Raji (cell line): ENCODE measurements around the gene NDUFB10.

ENCODE experiments used
- POLR2A ChIP-seq: IDR thresholded peaks from 2 replicates; pipeline ENCODE4 v1.6.1; 2011; ENCODE audit warnings: low read depth, low read length, control low read depth; ENCODE audit not compliant: insufficient read depth

Gene NDUFB10

DNA sequence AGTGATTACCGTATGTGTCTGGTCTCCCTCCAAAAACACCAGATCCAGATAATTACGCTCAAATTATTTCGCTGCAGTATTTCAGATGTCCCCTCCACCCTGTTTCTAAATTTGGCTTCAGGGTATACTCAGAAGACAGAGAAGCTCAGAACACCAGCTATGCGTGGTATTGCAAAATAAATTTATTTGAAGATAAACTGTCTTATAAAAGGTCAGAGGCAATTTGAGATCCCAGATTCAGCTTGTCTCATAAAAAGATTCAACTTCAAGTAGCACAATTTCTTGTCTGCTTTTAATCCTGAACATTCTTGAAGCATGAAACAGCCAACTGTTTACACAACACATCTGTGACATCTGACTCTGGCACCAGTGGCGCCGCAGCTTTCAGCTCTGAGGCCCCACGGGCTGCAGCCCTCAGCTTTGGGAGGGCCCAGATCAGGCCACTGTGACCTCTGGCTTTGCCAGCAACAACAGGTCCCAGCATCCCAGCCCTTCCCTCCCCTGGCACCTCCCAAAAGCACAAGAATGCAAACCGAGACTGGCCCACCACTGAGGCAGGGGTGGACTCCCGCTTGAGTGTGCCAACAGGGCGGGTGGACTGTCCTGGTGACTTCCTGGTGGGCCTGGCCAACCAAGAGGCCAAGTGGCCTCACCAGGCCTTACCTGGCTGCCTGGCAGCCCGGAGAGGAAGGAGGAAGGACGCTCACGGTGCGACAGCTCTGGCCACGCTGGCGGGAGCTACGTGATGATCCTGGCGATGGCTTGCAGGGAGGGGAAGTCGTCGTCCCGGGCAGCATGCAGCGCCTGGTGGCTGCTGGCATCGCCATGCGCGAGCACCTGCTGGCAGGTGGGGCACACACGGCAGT lies 38.4 kb downstream of the NDUFB10 start:
- no peak for TF ChIP-seq POLR2A

- no peak for TF ChIP-seq POLR2A
These were observed 39.1 kb downstream of the NDUFB10 start for GRCh38 chr16:1998360-1998835.

DNA sequence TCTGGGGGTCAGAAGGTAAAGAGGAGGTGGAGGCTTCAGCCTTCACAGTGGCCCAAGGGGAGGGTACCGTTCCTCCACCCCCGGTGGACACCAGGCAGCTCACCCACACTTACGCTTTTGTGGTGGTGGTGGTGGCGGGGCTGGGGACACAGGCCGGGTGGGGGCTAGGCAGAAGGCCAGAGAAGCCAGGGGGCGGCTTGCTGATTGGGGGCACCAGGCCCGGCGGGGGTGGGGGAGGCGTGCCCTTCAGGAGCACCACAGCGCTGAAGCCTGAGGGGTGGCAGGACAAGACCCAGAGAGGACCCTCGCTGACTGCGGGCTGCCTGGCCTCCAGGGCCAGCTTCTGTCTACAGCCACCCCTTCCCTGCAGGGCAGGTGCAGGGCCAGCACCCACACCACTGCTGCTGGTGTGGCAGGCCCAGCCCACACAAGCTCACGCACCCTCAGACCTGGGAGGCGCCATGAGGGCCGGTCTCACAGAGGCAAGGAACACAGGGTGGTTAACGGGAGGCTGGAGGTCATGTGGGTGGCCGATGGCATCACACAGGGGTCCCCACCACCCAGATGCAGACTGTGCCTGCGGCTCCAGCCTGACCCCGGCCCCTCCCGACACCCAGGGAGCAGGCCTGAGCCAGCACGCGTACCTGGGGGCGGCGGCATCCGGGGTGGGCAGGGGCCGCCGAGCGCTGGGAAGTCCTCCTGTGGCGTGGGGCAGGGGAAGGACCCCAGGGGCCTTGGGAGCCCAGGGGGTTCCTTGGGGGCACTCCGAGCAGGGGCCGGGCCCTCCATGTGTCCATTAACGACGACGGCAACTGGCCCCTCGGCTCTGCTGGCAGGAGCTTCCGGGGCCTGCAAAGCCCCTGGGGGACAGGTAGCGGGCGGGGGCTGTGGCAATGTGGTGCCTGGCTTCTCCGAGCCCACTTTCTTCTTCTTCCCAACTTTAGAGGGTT lies 39.8 kb downstream of the NDUFB10 start:
- TF ChIP-seq POLR2A, result no peak

DNA sequence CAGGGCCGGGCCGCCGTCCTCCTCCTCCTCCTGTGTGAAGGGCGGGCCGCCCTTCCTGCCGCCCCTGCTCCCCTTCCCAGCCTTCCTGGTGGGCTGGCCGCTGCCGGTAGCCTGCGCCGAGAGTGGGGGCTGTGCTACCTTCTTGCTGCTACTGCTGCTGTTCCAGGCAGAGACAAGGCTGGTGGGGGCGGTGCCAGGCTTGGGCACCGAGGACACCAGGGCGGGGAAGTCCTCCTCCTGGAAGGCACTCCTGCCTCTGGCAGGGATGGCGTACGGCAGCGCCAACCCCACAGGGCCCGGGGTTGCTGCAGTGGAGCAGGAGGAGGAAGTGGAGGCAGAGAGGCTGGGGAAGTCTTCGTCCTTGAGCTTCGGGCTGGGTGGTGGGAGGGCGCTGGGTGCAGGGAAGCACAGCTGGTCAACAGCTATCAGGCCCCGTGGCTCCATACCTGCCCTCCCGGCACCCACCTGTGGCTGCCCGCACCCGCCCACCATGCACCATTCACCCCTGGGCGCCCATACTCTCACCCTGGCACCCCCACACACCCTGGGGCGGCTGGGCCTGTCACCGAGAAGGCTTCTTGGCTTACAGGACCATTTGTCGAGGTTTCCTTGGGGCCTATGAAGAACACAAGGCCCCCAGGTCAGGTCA lies 40.7 kb downstream of the NDUFB10 start:
- TF ChIP-seq POLR2A, result no peak

- TF ChIP-seq POLR2A, result no peak
These were observed 41.7 kb downstream of the NDUFB10 start for GRCh38 chr16:2001035-2001434.

GRCh38 chr16:2001456-2002355 lies 42.4 kb downstream of the NDUFB10 start:
- TF ChIP-seq POLR2A, result no peak

- TF ChIP-seq POLR2A, result no peak
These were observed 43.3 kb downstream of the NDUFB10 start for GRCh38 chr16:2002406-2003230.

- no peak for TF ChIP-seq POLR2A
These were observed 44.0 kb downstream of the NDUFB10 start for GRCh38 chr16:2003231-2003826.

DNA sequence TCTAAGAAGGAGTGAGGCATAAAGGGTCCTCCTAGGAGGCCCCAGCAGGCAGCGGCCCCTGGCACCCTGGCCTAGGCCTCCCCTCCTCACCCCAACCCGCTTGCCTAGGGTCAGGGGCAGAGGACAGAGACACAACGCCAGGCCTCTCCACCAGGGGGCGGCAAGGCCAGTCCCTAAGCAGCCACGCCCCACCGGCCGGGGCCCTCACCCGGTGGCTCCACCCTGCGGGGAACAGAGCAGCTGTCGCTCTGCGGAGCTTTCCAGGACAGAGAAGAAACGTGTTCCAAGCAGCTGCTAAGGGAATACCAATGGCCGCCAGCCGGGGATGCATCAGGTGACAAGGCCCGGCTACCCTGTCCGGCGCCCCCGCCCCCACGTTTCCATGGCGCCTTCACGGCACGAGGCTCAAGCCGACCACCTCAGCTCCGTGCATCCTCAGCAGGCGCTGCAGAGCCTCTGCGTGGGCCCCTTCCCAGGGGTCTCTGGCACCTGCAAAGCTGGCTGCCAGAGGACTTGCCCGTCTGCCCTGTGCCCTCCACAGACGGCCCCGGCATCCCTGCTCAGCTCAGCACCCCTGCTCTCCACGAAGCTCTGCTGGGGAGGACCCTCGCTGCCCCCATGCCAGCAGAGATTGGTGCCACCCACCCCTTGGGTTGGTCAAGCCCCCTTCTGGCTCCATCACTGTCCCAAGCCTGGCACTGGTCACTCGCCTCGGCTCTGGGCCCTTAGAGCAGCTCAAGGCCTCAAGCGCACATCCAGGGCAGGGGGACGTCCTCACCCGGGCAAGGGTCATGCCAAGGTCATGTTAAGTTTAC lies 44.7 kb downstream of the NDUFB10 start:
- TF ChIP-seq POLR2A, result 0 out of 2 replicates have a peak, but pooled peaks have one; percentile 19

DNA sequence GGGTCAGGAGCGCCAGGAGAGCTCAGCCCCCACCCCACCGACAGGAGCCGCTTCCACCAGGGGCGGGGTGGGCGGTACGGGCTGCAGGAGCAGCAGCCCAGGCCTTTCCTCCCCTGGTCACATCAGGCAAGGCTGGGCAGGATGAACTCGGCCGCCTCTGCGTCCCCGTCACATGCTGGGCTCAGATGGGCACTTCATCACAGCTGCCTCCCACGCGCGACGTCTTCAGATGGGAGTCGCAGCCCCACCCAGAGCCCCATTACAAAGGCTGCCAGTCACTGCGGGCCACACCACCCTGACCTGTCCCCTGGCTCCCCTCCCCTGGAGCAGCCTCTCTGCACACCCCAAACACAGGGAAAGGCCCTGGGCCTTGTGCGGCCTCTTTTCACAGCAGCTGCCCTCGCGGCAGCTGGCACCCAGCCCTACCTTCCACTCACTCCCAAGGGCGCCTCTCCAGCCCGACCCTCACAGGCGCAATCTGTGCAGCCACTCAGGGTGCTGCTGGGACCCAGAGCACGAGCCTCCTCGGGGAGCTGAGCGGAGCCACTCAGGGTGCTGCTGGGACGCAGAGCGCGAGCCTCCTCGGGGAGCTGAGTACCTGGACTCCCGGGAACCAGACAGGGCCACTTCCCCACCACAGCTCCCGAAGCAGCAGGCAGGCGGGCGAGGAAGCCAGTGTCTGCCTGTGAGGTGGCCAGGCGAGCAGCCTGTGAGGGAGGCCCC lies 45.6 kb downstream of the NDUFB10 start:
- no peak for TF ChIP-seq POLR2A

GRCh38 chr16:2005646-2006045 lies 46.3 kb downstream of the NDUFB10 start:
- TF ChIP-seq POLR2A, result no peak
